22Rv1 (cell line): ENCODE data around the gene SLC1A7.

Source experiments
- ZFX ChIP-seq: fragments of 450-650 bp; IDR thresholded peaks from 2 replicates; pipeline ENCODE4 v1.6.1; 2017; ENCODE audit warnings: antibody characterized with exemption, borderline replicate concordance
- TF ChIP-seq, protein P1 (sequence below): fragments of 450-650 bp; IDR thresholded peaks from 2 replicates; pipeline ENCODE4 v1.5.1; 2017; ENCODE audit warnings: mild to moderate bottlenecking

GRCh38 chr1:53134961-53135734 lies 7.3 kb downstream of the SLC1A7 start:
- TF ChIP-seq, protein P1, sequence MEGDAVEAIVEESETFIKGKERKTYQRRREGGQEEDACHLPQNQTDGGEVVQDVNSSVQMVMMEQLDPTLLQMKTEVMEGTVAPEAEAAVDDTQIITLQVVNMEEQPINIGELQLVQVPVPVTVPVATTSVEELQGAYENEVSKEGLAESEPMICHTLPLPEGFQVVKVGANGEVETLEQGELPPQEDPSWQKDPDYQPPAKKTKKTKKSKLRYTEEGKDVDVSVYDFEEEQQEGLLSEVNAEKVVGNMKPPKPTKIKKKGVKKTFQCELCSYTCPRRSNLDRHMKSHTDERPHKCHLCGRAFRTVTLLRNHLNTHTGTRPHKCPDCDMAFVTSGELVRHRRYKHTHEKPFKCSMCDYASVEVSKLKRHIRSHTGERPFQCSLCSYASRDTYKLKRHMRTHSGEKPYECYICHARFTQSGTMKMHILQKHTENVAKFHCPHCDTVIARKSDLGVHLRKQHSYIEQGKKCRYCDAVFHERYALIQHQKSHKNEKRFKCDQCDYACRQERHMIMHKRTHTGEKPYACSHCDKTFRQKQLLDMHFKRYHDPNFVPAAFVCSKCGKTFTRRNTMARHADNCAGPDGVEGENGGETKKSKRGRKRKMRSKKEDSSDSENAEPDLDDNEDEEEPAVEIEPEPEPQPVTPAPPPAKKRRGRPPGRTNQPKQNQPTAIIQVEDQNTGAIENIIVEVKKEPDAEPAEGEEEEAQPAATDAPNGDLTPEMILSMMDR = no peak
- TF ChIP-seq ZFX = no peak
